Measurements from ENCODE around the gene TBX10. TPM values are rescaled to one million over a fixed set of nuclear protein-coding genes. Genes with fewer than 3 reads are reported as not detected.
A peak's percentile ranks its signal among the peaks of the same experiment; 100 is the strongest.

Gene TBX10
- total RNA-seq, 4 donors from 2014 or later: not detected

GRCh38 chr11:67607507-67607906 is 32.1 kb downstream of the TBX10 start:
- H3K27me3 ChIP-seq: no peaks in the 10 kb centered on the region
- H3K4me3 ChIP-seq: peak overlapping the region; percentile 88 to 100
- ATAC-seq: no peak
- 10 to 22% methylated on average over 1 to 6 of the region's 9 CpGs for WGBS, 2 donors (ENCODE audit: low coverage in 1 of 2)
- no peaks in the 10 kb centered on the region for H3K9me3 ChIP-seq
- peaks cover 0 to 41% of the 10 kb centered on the region in 2 donors for H3K36me3 ChIP-seq
- peak overlapping the region in 2 of 4 donors; percentile 88 to 90 for H3K27ac ChIP-seq
- TF ChIP-seq POLR2AphosphoS5 (IDR thresholded peaks at IDR 0.05) (no peak), EP300 (IDR thresholded peaks at IDR 0.05) (no peak), CTCF (IDR thresholded peaks at IDR 0.05) (no peak), POLR2A (IDR thresholded peaks at IDR 0.05) (no peak)
- H3K4me1 ChIP-seq: peaks cover 0 to 37% (median 13%) of the 10 kb centered on the region in 3 donors

- no peaks in the 10 kb centered on the region for H3K27me3 ChIP-seq
- TF ChIP-seq CTCF (IDR thresholded peaks at IDR 0.05) (peak in 3 of 4 experiments; percentile 81 to 91 (median 89)), POLR2A (IDR thresholded peaks at IDR 0.05) (peak; percentile 72 to 73), EP300 (IDR thresholded peaks at IDR 0.05) (no peak), POLR2AphosphoS5 (IDR thresholded peaks at IDR 0.05) (peak; percentile 88)
- peak within 1 kb of the TSS; percentile 63 to 90 (median 86) for H3K27ac ChIP-seq
- no CpG with 5 or more reads among the region's 69 CpGs for WGBS, 2 donors (ENCODE audit: low coverage in 1 of 2)
- H3K4me3 ChIP-seq: peak within 1 kb of the TSS; percentile 88 to 100
- H3K9me3 ChIP-seq: no peaks in the 10 kb centered on the region
- ATAC-seq: peak; percentile 100
- peaks cover 0 to 37% (median 13%) of the 10 kb centered on the region in 3 donors for H3K4me1 ChIP-seq
- peaks cover 0 to 33% of the 10 kb centered on the region in 2 donors for H3K36me3 ChIP-seq
Measured at GRCh38 chr11:67606492-67607295, 32.9 kb downstream of the TBX10 start, which contains the start of gene NDUFV1. NDUFV1 (plus strand) TSS chr11:67606936; CDS start chr11:67607005, 69 bp downstream.

DNA sequence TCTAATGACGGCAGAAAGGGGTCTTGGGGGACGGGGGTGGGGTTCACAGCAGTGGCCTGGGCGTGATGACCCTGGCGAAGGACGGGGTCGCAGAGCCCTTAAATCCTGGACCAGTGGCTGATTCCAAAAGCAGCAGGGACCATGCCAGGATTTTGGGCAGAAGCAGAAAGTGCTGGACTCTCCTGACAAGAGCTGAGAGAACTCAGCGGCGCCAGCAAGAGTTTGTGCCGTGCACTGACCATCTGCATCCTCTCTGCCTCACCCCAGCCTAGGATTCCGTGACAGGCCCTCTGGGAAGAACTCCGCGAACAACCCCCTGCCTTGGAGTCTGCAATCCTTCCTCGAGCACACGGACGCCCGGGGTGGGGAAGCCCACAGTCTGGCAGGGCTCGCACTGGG is 33.5 kb downstream of the TBX10 start:
- peak overlapping the region in 3 of 4 donors; percentile 85 to 90 (median 88) for H3K27ac ChIP-seq
- 50 to 69% methylated on average over 2 to 5 of the region's 17 CpGs for WGBS, 2 donors (ENCODE audit: low coverage in 1 of 2)
- H3K27me3 ChIP-seq: no peaks in the 10 kb centered on the region
- ATAC-seq: peak; percentile 28
- H3K4me3 ChIP-seq: peak overlapping the region; percentile 88 to 100
- H3K9me3 ChIP-seq: no peaks in the 10 kb centered on the region
- H3K36me3 ChIP-seq: peaks cover 0 to 27% of the 10 kb centered on the region in 2 donors
- H3K4me1 ChIP-seq: peaks cover 0 to 37% (median 13%) of the 10 kb centered on the region in 3 donors
- no peak for TF ChIP-seq EP300 (IDR thresholded peaks at IDR 0.05)
- TF ChIP-seq POLR2A (IDR thresholded peaks at IDR 0.05): no peak
- TF ChIP-seq CTCF (IDR thresholded peaks at IDR 0.05): no peak
- no peak for TF ChIP-seq POLR2AphosphoS5 (IDR thresholded peaks at IDR 0.05)

- TF ChIP-seq EP300 (IDR thresholded peaks at IDR 0.05): no peak
- TF ChIP-seq POLR2AphosphoS5 (IDR thresholded peaks at IDR 0.05): no peak
- TF ChIP-seq CTCF (IDR thresholded peaks at IDR 0.05): peak in 1 of 4 experiments; percentile 4
- TF ChIP-seq POLR2A (IDR thresholded peaks at IDR 0.05): no peak
- Histone ChIP-seq H3K27ac (peak overlapping the region in 2 of 4 donors; percentile 88 to 90), H3K36me3 (peaks cover 0 to 21% of the 10 kb centered on the region in 2 donors), H3K4me3 (peak overlapping the region in 1 of 2 donors; percentile 100), H3K4me1 (peaks cover 0 to 37% (median 13%) of the 10 kb centered on the region in 3 donors), H3K9me3 (no peaks in the 10 kb centered on the region), H3K27me3 (no peaks in the 10 kb centered on the region)
- 56 to 79% methylated on average over 4 to 6 of the region's 11 CpGs for WGBS, 2 donors (ENCODE audit: low coverage in 1 of 2)
- no peak for ATAC-seq
Measured at GRCh38 chr11:67605231-67606011, 34.1 kb downstream of the TBX10 start.

All from gastroesophageal sphincter (tissue), 4 donors.